GM12872 (cell line): ENCODE measurements around the gene ANKMY1.

Source experiments
- CTCF ChIP-seq: IDR thresholded peaks from 3 replicates; pipeline ENCODE4 v1.5.1; 2011; ENCODE audit warnings: low read depth, mild to moderate bottlenecking, low read length, moderate library complexity; ENCODE audit not compliant: insufficient read depth

ANKMY1 gene

DNA sequence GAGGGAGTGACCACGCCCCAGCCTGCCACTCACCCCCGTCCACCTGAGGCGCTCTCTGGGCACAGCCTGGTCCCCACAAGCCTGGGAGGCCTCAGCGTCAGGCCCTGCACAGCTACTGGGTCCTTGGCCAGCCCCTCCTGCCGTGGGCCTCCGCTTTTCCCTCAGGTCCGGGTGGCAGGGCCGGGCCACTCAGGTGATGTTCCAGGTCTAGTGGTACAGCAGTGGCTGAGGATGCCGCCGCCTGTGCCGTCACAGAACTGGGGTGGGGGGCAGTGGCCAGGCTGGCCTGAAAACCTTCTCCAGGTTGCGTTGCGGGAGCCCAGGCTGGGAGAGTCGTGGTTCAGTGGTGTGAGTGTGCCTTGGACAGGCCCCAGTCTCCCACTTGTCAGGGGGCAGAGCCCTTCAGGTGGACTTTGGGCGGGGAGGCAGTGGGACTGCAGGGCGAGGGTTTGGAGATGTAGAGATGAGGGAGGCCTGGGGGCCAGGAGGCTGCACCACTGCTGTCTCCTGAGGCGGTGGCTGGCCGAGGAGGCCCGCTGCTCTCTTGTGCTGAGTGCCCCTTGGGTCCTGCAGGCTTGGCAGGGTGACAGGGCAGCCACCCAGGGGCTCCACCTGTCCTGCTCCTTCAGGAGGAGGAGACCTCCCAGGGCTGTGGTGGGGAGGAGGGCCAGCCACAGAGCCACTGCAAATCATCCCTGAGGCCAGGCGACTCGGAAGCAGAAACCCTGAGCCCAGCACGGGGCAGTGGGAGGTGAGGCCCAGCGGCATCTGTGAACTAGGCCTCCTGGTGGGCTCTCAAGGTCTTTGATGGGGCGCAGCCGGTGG lies 114.7 kb downstream of the ANKMY1 start:
- no peak for TF ChIP-seq CTCF

DNA sequence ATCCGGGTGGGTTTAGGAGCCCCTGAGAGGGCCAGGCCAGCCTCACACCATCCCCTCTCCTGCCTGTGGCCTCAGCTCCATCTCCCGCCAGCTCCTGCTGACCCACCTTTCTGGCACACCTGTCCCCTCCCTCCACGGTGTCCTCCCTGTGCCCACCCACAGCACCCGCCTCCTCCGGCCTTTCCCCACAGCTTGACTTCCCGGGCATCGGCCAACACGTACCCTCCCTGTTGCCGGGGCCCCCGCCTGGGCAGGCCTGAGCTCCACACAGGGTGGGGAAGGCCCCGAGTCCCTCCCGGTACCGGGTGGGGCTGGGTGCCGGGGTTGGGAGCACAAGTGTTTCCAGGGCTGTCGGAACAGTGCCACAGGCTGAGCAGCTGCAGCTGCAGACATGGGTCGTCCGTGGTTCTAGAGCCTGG lies 115.8 kb downstream of the ANKMY1 start:
- TF ChIP-seq CTCF: no peak

- TF ChIP-seq CTCF: no peak
Observed at GRCh38 chr2:240441326-240441992, 116.3 kb downstream of the ANKMY1 start.

- TF ChIP-seq CTCF: no peak
Observed at GRCh38 chr2:240440704-240441320, 117.0 kb downstream of the ANKMY1 start.

- TF ChIP-seq CTCF: no peak
Observed at GRCh38 chr2:240440251-240440650, 117.5 kb downstream of the ANKMY1 start.

DNA sequence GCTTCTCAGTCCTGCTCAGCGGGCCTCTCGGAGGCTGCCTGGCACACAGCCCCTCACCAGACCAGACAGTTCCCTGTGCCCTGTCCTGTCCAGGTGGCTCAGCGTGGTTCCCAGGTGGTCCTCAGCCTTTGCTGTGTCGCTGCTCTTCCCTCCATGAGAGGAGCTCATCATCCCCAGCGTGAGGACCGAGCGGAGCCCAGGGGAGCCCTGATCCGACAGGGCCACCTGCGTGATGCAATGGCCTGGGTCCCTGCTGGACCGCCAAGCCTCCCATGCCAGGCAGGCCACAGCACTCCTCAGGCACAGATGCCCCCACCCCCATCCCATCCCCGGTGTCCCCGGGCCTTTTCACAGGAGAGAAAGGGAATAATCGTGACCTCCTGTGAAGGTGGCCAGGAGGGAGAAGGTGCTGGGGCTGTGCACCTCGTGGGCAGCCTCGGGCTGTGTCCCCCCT lies 118.1 kb downstream of the ANKMY1 start:
- TF ChIP-seq CTCF: no peak

DNA sequence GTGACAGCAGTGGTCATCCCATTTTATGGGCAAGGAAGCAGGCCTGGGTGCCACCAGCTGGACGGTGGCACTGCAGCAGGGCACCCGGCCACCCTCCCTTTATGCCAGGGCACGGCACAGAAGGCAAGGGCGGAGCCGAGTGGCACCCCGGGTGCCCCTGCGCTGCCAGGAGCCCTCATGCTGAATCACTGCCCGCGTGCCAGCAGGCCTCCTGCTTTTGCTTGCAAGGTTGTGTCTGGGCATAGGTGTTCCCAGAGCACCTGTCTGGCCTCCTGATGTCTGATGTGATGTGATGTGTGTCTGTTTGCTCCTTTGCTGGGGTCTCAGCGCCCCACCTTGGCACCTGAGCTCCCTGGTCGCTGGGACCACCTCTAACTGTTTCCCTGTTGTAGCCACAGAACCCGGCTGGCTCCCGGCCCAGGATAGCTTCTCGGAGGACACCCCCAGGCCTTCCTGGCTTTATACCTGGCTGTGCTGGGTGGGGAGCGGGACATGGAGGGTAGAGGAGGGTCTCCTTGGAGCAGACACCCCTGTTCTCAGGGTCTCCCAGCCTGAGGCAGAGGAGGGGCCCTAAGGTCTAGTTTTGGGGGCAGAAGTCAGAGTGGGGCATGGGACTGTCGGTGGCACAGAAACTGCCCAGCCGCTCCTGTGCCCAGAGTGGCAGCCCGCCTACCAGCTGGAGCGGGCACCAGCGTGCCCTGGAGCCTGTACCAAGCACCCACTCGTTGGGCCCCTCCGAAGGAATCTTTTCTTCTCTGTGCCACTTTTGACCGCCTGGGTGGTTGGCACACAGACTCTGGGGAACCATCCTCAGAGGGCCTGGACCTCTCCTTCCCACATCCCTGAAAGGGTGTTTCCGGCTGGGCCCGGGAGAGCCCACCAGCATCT lies 118.7 kb downstream of the ANKMY1 start:
- TF ChIP-seq CTCF: no peak
